Measurements from ENCODE around the gene ENPP1. TPM values are rescaled to one million over a fixed set of nuclear protein-coding genes. Genes with fewer than 3 reads are reported as not detected.

The ENPP1 gene
- total and polyA plus RNA-seq, 2 donors (not counting 1 experiment from before 2014, with no cell fraction given): 0.13 to 0.42 TPM

GRCh38 chr6:131819572-131820124, 11.8 kb downstream of the ENPP1 start:
- H3K4me1 ChIP-seq (ENCODE audit: control insufficient read depth in 2 of 2, insufficient read depth in 2 of 2, low read length in 2 of 2): no peaks in the 10 kb centered on the region
- H2AFZ ChIP-seq (ENCODE audit: insufficient read depth, low read depth, low read length, poor library complexity, severe bottlenecking): no peak overlapping the region
- Mint-ChIP-seq H3K27ac (no peak overlapping the region), H3K27me3 (peaks cover 29% of the 10 kb centered on the region), H3K9me3 (ENCODE audit: insufficient read depth) (no peaks in the 10 kb centered on the region), H3K4me1 (no peaks in the 10 kb centered on the region), H3K4me3 (no peak overlapping the region)
- TF ChIP-seq CTCF (IDR thresholded peaks at IDR 0.05): no peak
- no peak for TF ChIP-seq EZH2 (IDR thresholded peaks at IDR 0.05; ENCODE audit: borderline replicate concordance, insufficient read depth, low read depth, low read length, poor library complexity, severe bottlenecking)
- no peak overlapping the region for H3K9ac ChIP-seq (ENCODE audit: low read length)
- ChIA-PET POLR2A (no interaction called here), CTCF (no interaction called here)
- no peak overlapping the region for H3K4me2 ChIP-seq (replicated peaks; ENCODE audit: low read depth, low read length, poor library complexity, severe bottlenecking)
- H3K9me3 ChIP-seq (ENCODE audit: control extremely low read depth in 1 of 3, control insufficient read depth in 2 of 3, insufficient read depth in 1 of 3, low read length in 2 of 3): no peaks in the 10 kb centered on the region
- H3K27ac ChIP-seq (ENCODE audit: low read length in 2 of 2): no peak overlapping the region
- no peaks in the 10 kb centered on the region for H3K36me3 ChIP-seq (replicated peaks in 1 of 2; ENCODE audit: control extremely low read depth in 1 of 2, control insufficient read depth in 1 of 2, extremely low read depth in 1 of 2, insufficient read depth in 2 of 2, low read length in 1 of 2)
- H3K27me3 ChIP-seq (replicated peaks in 1 of 4; ENCODE audit: control extremely low read depth in 1 of 4, control insufficient read depth in 3 of 4, insufficient read depth in 4 of 4, low read length in 3 of 4): peaks cover 0 to 4% (median 0%) of the 10 kb centered on the region in 4 experiments
- intact Hi-C loops (cut with micrococcal nuclease): no loop called here
- H4K20me1 ChIP-seq (ENCODE audit: control insufficient read depth, insufficient read depth, low read length, poor library complexity, severe bottlenecking): no peaks in the 10 kb centered on the region
- no peaks in the 10 kb centered on the region for H3K79me2 ChIP-seq (ENCODE audit: control insufficient read depth, insufficient read depth, low read length)
- no peak overlapping the region for H3K4me3 ChIP-seq (ENCODE audit: control extremely low read depth in 1 of 5, extremely low read depth in 1 of 5, insufficient read depth in 1 of 5, low read depth in 2 of 5, low read length in 4 of 5)
- ATAC-seq (ENCODE audit: low read depth): no peak
- WGBS (ENCODE audit: insufficient coverage): 78% methylated on average over 3 of the region's 7 CpGs
- no peak for DNase-seq

DNA sequence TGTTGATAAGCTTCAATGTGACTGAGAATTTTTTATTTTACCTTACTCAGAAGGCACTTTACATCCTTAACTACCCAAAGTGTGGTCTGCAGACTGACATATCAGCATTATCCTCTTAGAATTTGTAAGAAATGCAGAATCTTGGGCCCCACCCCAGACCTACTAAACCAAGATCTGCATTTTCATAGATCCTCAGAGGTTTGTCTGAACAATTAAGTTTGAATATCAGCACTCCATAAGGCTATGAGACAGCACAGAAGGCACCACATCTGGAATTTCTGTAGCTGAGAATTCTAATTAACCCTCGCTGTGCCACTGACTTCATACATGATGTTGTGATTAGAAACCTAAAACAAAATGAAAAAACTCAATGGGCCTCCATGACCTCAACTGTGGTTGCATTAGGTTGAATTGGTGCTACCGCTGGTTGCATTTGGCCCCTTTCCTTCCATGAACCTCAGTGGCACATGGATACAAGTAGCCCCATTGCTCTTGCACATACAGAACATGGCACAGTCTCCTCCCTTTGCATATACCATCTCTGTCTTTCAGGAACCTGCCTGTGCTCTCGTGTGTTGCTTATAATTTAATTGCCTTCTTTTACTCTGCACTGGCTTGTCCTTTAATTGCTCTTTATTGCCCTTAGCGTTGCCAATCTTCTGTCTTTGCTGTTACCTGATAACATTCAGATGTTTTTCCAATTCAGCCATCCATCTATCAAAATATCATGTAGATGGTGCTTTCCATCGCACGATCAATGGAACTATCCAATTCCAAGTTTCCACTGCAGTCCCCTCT, 13.4 kb downstream of the ENPP1 start:
- Histone ChIP-seq H3K27ac (ENCODE audit: low read length in 2 of 2) (no peak overlapping the region), H4K20me1 (ENCODE audit: control insufficient read depth, insufficient read depth, low read length, poor library complexity, severe bottlenecking) (no peaks in the 10 kb centered on the region), H3K27me3 (replicated peaks in 1 of 4; ENCODE audit: control extremely low read depth in 1 of 4, control insufficient read depth in 3 of 4, insufficient read depth in 4 of 4, low read length in 3 of 4) (peaks cover 0 to 4% (median 0%) of the 10 kb centered on the region in 4 experiments), H2AFZ (ENCODE audit: insufficient read depth, low read depth, low read length, poor library complexity, severe bottlenecking) (no peak overlapping the region), H3K4me3 (ENCODE audit: control extremely low read depth in 1 of 5, extremely low read depth in 1 of 5, insufficient read depth in 1 of 5, low read depth in 2 of 5, low read length in 4 of 5) (no peak overlapping the region), H3K4me2 (replicated peaks; ENCODE audit: low read depth, low read length, poor library complexity, severe bottlenecking) (no peak overlapping the region), H3K79me2 (ENCODE audit: control insufficient read depth, insufficient read depth, low read length) (no peaks in the 10 kb centered on the region), H3K9me3 (ENCODE audit: control extremely low read depth in 1 of 3, control insufficient read depth in 2 of 3, insufficient read depth in 1 of 3, low read length in 2 of 3) (no peaks in the 10 kb centered on the region), H3K36me3 (replicated peaks in 1 of 2; ENCODE audit: control extremely low read depth in 1 of 2, control insufficient read depth in 1 of 2, extremely low read depth in 1 of 2, insufficient read depth in 2 of 2, low read length in 1 of 2) (no peaks in the 10 kb centered on the region), H3K9ac (ENCODE audit: low read length) (no peak overlapping the region), H3K4me1 (ENCODE audit: control insufficient read depth in 2 of 2, insufficient read depth in 2 of 2, low read length in 2 of 2) (no peaks in the 10 kb centered on the region)
- TF ChIP-seq CTCF (IDR thresholded peaks at IDR 0.05): no peak
- TF ChIP-seq EZH2 (IDR thresholded peaks at IDR 0.05; ENCODE audit: borderline replicate concordance, insufficient read depth, low read depth, low read length, poor library complexity, severe bottlenecking): no peak
- ATAC-seq (ENCODE audit: low read depth): no peak
- intact Hi-C loops (cut with micrococcal nuclease): no loop called here
- H3K4me1 Mint-ChIP-seq: no peaks in the 10 kb centered on the region
- H3K27me3 Mint-ChIP-seq: peaks cover 26% of the 10 kb centered on the region
- WGBS (ENCODE audit: insufficient coverage): 93% methylated on average over 5 of the region's 6 CpGs
- CTCF ChIA-PET: no interaction called here
- H3K4me3 Mint-ChIP-seq: no peak overlapping the region
- no peak for DNase-seq
- no peak overlapping the region for H3K27ac Mint-ChIP-seq
- POLR2A ChIA-PET: no interaction called here
- H3K9me3 Mint-ChIP-seq (ENCODE audit: insufficient read depth): no peaks in the 10 kb centered on the region
